GM21737 (cell line): ENCODE data around the gene ELOVL5.
"Not testable (repeated sequence)": the region's sequence is repeated elsewhere in the genome, so short reads cannot be mapped to it uniquely, and the experiment has no call there.

Source experiments
- ATAC-seq: cut with Tn5 transposase; IDR thresholded peaks from one replicate; pipeline ENCODE4 v1.9.1; 2021; ENCODE audit warnings: mild to moderate bottlenecking, moderate library complexity; ENCODE audit not compliant: unreplicated experiment

The ELOVL5 gene

GRCh38 chr6:53360093-53360912 is 11.6 kb upstream of the ELOVL5 start:
- no peak for ATAC-seq

- ATAC-seq: no peak
Measured at GRCh38 chr6:53359843-53360092, 11.0 kb upstream of the ELOVL5 start.

- peak; percentile 95 for ATAC-seq
Measured at GRCh38 chr6:53359095-53359842, 10.5 kb upstream of the ELOVL5 start.

GRCh38 chr6:53358440-53359094 is 9.8 kb upstream of the ELOVL5 start:
- ATAC-seq: peak; percentile 8

GRCh38 chr6:53357576-53358360 is 9.0 kb upstream of the ELOVL5 start:
- ATAC-seq: no peak

GRCh38 chr6:53353624-53354023 is 4.9 kb upstream of the ELOVL5 start:
- no peak for ATAC-seq

- no peak for ATAC-seq
Measured at GRCh38 chr6:53352360-53352759, 3.6 kb upstream of the ELOVL5 start.

- no peak for ATAC-seq
Measured at GRCh38 chr6:53349209-53349693, 501 bp upstream of the ELOVL5 start.

GRCh38 chr6:53347921-53348370 is 804 bp downstream of the ELOVL5 start:
- ATAC-seq: peak; percentile 16

GRCh38 chr6:53347250-53347920 is 1.4 kb downstream of the ELOVL5 start:
- ATAC-seq: peak; percentile 46

- ATAC-seq: not testable (repeated sequence)
Measured at GRCh38 chr6:53346049-53346448, 2.7 kb downstream of the ELOVL5 start.

GRCh38 chr6:53344969-53345368 is 3.8 kb downstream of the ELOVL5 start:
- no peak for ATAC-seq

GRCh38 chr6:53343092-53343491 is 5.7 kb downstream of the ELOVL5 start:
- no peak for ATAC-seq

GRCh38 chr6:53342217-53342616 is 6.5 kb downstream of the ELOVL5 start:
- ATAC-seq: no peak

GRCh38 chr6:53340536-53340935 is 8.2 kb downstream of the ELOVL5 start:
- ATAC-seq: no peak

GRCh38 chr6:53339424-53339823 is 9.3 kb downstream of the ELOVL5 start:
- no peak for ATAC-seq

GRCh38 chr6:53338304-53338703 is 10.4 kb downstream of the ELOVL5 start:
- ATAC-seq: no peak

GRCh38 chr6:53336070-53336469 is 12.7 kb downstream of the ELOVL5 start:
- no peak for ATAC-seq

GRCh38 chr6:53335224-53335994 is 13.3 kb downstream of the ELOVL5 start:
- ATAC-seq: peak; percentile 80
